SH-SY5Y (cell line): ENCODE results near the gene ABCA13.

ENCODE experiments used
- GATA2 ChIP-seq: IDR thresholded peaks from 2 replicates; pipeline ENCODE4 v1.6.1; 2011; ENCODE audit warnings: mild to moderate bottlenecking, low read depth, low read length
- GATA3 ChIP-seq: IDR thresholded peaks from 2 replicates; pipeline ENCODE4 v1.6.1; 2011; ENCODE audit warnings: low read depth, mild to moderate bottlenecking, low read length, moderate library complexity

- TF ChIP-seq GATA3 (no peak), GATA2 (no peak)
Measured at GRCh38 chr7:48466713-48467112, 295.5 kb downstream of the ABCA13 start.
